Measurements from ENCODE around the gene TBC1D14. TPM values are rescaled to one million over a fixed set of nuclear protein-coding genes. Genes with fewer than 3 reads are reported as not detected.

TBC1D14 gene
- total RNA-seq, 1 experiment from 2014 or later, result 54.0 TPM

DNA sequence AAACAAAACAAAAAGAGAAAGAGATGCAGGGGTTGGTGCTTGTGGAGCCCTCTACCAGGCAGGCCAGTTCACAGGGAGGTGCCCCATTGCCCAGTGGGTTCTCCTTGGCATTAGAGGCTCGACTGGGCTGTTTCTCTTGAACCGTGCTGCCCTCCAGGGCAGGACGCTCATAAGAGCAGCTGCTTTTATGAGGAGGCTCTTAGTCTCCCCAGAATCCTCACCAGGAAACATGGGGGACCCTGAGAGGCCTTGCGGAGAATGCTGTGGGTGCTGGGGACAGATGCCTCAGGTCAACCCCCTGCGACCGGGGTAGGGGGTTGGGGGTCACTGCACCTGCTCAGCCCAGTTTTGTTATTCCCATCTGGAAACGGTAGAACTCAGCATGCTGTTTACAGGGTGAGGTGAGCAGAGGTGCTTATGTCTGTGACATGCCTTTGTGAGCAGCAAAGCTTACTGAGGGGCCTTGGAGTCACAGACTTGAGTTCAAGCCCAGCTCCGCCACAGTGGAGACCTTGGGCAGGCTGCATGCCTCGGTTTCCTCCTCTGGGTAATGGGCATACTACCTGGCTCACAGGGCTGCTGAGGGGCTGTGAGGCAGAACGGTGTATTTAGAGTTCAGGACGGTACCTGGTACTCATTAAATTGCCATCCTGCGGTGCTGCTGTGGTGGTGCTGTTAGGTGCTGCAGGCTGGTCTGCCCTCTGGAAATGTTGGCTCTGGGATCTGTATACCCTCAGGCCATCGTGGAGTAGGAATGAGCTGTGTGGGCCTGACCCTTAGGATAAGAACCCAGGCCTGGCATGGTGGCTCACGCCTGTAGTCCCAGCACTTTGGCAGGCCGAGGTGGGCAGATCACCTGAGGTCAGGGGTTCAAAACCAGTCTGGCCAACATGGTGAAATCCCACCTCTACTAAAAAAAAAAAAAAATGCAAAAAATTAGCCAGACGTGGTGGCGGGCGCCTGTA is 5.7 kb downstream of the TBC1D14 start:
- H3K4me3 Mint-ChIP-seq (ENCODE audit: unreplicated experiment), result no peak overlapping the region
- peaks cover 14% of the 10 kb centered on the region for H3K36me3 Mint-ChIP-seq (ENCODE audit: insufficient read depth, unreplicated experiment)
- H3K4me3 ChIP-seq (ENCODE audit: low read depth, low read length), result no peak overlapping the region
- no peaks in the 10 kb centered on the region; the same call in 1 of the 2 replicates for H3K36me3 ChIP-seq (ENCODE audit: control insufficient read depth, insufficient read depth, low read length)
- intact Hi-C loops (cut with micrococcal nuclease; ENCODE audit: unreplicated experiment), result loop anchor here (2.0 to 5.0 kb wide), 2 partner anchors 39 to 57 kb away; no protein-coding TSS in a partner anchor
- H3K27ac Mint-ChIP-seq (ENCODE audit: unreplicated experiment), result no peak overlapping the region
- H3K9me3 ChIP-seq, result no peaks in the 10 kb centered on the region
- no peaks in the 10 kb centered on the region for H3K9me3 Mint-ChIP-seq (ENCODE audit: unreplicated experiment)
- peaks cover 31% of the 10 kb centered on the region for H3K4me1 ChIP-seq
- H3K27me3 Mint-ChIP-seq (ENCODE audit: insufficient read depth, unreplicated experiment), result no peaks in the 10 kb centered on the region
- no peak for DNase-seq
- TF ChIP-seq, protein P1, sequence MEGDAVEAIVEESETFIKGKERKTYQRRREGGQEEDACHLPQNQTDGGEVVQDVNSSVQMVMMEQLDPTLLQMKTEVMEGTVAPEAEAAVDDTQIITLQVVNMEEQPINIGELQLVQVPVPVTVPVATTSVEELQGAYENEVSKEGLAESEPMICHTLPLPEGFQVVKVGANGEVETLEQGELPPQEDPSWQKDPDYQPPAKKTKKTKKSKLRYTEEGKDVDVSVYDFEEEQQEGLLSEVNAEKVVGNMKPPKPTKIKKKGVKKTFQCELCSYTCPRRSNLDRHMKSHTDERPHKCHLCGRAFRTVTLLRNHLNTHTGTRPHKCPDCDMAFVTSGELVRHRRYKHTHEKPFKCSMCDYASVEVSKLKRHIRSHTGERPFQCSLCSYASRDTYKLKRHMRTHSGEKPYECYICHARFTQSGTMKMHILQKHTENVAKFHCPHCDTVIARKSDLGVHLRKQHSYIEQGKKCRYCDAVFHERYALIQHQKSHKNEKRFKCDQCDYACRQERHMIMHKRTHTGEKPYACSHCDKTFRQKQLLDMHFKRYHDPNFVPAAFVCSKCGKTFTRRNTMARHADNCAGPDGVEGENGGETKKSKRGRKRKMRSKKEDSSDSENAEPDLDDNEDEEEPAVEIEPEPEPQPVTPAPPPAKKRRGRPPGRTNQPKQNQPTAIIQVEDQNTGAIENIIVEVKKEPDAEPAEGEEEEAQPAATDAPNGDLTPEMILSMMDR (IDR thresholded peaks at IDR 0.05; ENCODE audit: insufficient read depth in 1 of 2, low read depth in 1 of 2, low read length in 1 of 2, severe bottlenecking in 1 of 2, unreplicated experiment in 1 of 2), result no peak
- peaks cover 36% of the 10 kb centered on the region for H3K4me1 Mint-ChIP-seq (ENCODE audit: low read depth, unreplicated experiment)
- ChIA-PET POLR2A (no interaction called here), CTCF (no interaction called here)
- no peaks in the 10 kb centered on the region for H3K27me3 ChIP-seq (replicated peaks; ENCODE audit: control insufficient read depth, insufficient read depth, low read length)
- no TSS peak for BruUV-seq (replicated peaks)

DNA sequence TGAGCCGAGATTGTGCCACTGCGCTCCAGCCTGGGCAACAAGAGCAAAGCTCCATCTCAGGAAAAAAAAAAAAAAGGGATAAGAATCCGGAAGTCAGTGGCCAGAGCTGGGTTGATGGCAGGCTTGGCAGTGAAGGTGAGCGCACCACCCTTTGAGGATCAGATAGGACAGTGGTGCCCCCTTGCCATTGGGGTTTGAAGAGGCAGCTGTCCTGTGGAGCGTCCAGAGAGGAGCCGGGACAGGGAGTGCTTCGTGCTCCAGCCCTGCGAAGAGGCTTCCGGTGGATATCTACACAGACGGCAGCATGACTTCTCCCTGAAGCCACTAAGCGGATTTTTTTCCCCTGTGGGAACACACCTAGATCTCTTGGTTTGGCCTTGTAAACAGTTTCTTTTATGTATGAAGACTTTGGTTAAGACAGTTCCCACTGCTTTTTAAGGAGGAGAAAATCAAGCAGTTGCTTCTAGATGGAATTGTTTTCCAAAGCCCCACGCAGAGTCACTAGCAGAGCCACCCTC is 6.5 kb downstream of the TBC1D14 start:
- Mint-ChIP-seq H3K36me3 (ENCODE audit: insufficient read depth, unreplicated experiment) (peaks cover 6% of the 10 kb centered on the region), H3K4me3 (ENCODE audit: unreplicated experiment) (no peak overlapping the region), H3K4me1 (ENCODE audit: low read depth, unreplicated experiment) (peaks cover 34% of the 10 kb centered on the region), H3K9me3 (ENCODE audit: unreplicated experiment) (no peaks in the 10 kb centered on the region), H3K27me3 (ENCODE audit: insufficient read depth, unreplicated experiment) (no peaks in the 10 kb centered on the region), H3K27ac (ENCODE audit: unreplicated experiment) (peak overlapping the region; percentile 39)
- CTCF ChIA-PET, result no interaction called here
- Histone ChIP-seq H3K4me3 (ENCODE audit: low read depth, low read length) (no peak overlapping the region), H3K27me3 (replicated peaks; ENCODE audit: control insufficient read depth, insufficient read depth, low read length) (no peaks in the 10 kb centered on the region), H3K36me3 (ENCODE audit: control insufficient read depth, insufficient read depth, low read length) (no peaks in the 10 kb centered on the region; the same call in 1 of the 2 replicates), H3K4me1 (peaks cover 25% of the 10 kb centered on the region), H3K9me3 (no peaks in the 10 kb centered on the region)
- intact Hi-C loops (cut with micrococcal nuclease; ENCODE audit: unreplicated experiment), result loop anchor here (2.0 to 5.0 kb wide), 2 partner anchors 39 to 56 kb away; no protein-coding TSS in a partner anchor
- TF ChIP-seq, protein P1 (IDR thresholded peaks at IDR 0.05; ENCODE audit: insufficient read depth in 1 of 2, low read depth in 1 of 2, low read length in 1 of 2, severe bottlenecking in 1 of 2, unreplicated experiment in 1 of 2), result no peak
- POLR2A ChIA-PET, result interaction anchor here (0.5 kb wide), 1 partner anchor 23 kb away, joined by 3 read pairs; no protein-coding TSS in a partner anchor
- BruUV-seq (replicated peaks), result no TSS peak
- DNase-seq, result no peak
